ENCODE data around the gene TSPAN11.

GRCh38 chr12:31034372-31034771 lies 107.8 kb downstream of the TSPAN11 start:
- TF ChIP-seq CTCF (IDR thresholded peaks at IDR 0.05) (no peak), POLR2A (IDR thresholded peaks at IDR 0.05) (no peak)
